NCI-H2196 treated with DMSO at 0.1 percent for 48 hours (cell line): ENCODE data around the gene TBP.
"Not testable (repeated sequence)": the region's sequence is repeated elsewhere in the genome, so short reads cannot be mapped to it uniquely, and the experiment has no call there.

Source experiments
- DNase-seq: peaks from one replicate; lab custom pipeline; 2025; ENCODE audit not compliant: unreplicated experiment; lab: John Stamatoyannopoulos, UW

Gene TBP

DNA sequence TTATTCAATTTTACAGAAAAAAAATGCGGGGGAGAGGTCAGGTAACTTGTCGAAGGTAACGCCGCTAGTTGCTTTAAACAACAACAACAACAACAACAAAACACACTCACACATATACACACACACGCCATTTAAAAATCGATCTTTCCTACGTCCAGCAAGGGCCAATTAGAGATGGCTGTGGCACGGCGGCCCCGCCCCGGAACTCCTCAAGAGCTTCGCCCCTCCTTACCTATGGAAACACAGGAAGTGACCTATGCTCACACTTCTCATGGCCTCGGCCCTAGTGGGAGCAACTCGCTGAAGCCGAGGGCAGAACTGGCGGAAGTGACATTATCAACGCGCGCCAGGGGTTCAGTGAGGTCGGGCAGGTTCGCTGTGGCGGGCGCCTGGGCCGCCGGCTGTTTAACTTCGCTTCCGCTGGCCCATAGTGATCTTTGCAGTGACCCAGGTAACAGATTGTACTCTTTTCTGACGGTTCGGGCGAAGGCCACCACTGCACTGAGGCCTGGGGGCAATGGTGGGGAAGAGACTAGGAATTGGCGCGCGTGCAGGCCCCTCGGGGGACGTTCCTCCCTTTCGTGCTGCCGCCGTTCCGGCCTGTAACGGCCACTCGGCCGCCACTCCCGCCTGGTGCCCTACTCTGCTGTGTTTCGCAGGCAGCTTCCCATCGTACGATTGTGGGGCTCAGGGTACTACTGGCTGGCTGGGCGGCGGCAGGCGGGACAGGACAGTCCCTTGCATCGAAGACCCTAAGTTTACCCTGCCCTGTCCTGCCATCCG lies at the start of gene TBP:
Gene TBP, plus strand, starts transcription at position 357 of the 783 bp plus-strand sequence. CDS start 2,661 bp downstream, outside the sequence.
- peak; percentile 79 for DNase-seq

DNA sequence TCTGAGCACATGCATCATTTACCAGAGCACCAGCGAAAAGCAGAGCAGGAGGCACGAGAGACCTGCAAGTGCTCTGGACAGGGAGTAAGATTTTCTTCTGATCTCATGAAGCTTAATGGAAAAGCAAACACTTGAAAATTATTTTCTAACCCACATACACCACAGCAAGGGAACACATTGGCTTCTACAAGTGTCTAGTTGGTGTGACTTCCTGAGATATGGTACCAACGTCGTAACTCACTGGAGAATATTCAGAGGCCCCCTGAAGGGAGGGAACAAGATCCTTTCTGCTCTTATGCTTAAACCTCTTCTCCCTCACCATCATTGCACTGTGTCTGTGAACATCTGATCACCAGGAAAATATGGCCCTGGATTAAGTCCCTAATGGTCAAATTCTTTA lies 49.7 kb upstream of the TBP start:
- no peak for DNase-seq

DNA sequence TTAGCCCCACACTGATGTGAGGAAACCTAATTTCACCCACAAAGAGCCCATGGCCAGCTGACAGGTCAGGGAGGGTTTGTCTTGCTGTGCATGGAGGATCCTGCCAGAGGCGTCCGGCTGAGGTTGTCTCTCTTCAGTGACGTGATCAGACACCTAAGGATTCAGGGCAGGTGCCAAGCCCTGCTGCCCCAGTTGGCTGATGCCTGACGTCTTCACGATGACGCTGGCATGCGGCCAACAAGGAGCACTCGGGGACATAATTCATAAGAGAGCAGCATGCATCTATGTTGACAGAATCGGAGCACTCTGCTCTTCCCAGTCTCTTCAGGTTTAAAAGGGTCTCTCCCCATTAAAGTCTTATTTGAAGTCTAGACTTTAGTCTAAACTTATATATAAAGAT lies 48.9 kb upstream of the TBP start:
- no peak for DNase-seq

DNA sequence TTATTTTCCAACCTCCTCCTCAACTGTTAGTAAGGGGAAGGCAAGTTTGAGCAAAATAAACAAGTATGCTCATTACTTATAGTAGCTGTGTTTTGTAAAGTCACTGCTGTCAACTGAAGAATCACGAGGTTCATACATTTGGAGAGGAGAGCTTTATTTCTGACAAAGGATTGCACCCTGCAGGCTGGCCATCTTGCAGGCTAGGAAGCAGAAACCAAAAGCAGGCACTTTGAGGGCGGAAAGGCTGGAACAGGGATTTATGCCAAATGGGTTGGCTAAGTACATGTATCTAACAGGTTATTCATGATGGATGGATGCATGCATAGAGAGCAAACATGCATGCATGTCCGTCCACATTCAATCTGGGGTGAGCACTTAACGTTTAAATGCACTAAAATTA lies 47.7 kb upstream of the TBP start:
- DNase-seq: no peak

DNA sequence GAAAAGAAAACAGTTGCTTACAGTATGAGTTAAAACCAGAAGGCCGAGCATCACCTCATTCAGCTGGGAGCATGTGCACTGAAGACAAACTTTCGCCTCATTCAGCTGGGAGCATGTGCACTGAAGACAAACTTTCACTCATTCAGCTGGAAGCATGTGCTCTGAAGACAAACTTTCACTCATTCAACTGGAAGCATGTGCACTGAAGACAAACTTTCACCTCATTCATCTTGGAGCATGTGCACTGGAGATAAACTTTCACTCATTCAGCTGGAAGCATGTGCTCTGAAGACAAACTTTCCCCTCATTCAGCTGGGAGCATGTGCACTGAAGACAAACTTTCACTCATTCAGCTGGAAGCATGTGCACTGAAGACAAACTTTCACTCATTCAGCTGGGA lies 46.4 kb upstream of the TBP start:
- DNase-seq: not testable (repeated sequence)

DNA sequence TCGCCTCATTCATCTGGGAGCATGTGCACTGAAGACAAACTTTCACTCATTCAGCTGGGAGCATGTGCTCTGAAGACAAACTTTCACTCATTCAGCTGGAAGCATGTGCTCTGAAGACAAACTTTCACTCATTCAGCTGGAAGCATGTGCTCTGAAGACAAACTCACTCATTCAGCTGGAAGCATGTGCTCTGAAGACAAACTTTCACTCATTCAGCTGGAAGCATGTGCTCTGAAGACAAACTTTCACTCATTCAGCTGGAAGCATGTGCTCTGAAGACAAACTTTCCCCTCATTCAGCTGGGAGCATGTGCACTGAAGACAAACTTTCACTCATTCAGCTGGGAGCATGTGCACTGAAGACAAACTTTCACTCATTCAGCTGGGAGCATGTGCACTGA lies 45.9 kb upstream of the TBP start:
- not testable (repeated sequence) for DNase-seq

DNA sequence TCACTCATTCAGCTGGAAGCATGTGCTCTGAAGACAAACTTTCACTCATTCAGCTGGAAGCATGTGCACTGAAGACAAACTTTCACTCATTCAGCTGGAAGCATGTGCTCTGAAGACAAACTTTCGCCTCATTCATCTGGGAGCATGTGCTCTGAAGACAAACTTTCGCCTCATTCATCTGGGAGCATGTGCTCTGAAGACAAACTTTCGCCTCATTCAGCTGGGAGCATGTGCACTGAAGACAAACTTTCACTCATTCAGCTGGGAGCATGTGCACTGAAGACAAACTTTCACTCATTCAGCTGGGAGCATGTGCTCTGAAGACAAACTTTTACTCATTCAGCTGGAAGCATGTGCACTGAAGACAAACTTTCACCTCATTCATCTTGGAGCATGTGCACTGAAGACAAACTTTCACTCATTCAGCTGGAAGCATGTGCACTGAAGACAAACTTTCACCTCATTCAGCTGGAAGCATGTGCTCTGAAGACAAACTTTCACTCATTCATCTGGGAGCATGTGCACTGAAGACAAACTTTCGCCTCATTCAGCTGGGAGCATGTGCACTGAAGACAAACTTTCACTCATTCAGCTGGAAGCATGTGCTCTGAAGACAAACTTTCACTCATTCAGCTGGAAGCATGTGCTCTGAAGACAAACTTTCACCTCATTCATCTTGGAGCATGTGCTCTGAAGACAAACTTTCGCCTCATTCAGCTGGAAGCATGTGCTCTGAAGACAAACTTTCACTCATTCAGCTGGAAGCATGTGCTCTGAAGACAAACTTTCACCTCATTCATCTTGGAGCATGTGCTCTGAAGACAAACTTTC lies 45.1 kb upstream of the TBP start:
- DNase-seq: not testable (repeated sequence)

DNA sequence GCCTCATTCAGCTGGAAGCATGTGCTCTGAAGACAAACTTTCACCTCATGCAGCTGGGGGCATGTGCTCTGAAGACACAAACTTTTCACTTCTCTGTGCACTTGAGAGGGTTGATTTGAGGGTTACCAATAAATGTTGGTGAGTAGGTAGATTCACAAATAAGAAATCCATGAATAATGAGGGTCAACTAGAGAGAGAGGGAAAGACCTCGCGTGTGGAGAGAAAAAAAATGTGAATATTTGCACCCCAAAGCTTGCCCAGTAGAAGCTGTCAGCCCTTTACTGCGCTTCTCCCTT lies 44.5 kb upstream of the TBP start:
- no peak for DNase-seq

DNA sequence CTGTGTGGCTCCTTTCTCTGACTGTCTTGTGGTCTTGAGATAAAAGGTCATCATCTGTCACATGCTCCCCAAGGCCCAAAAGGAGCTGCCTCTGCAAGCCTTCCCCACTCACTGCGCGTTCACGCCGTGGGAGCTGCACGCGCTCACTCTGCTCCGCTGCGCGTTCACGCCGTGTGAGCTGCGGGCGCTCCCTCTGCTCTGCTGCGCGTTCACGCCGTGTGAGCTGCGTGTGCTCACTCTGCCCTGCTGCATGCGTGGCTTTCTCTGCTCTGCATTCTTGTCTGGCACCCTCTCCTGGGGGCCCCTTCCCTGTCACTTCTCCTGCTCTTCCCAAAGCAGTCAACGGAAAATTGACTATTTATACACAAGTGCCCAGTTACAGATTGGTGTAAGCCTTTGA lies 43.5 kb upstream of the TBP start:
- DNase-seq: no peak

DNA sequence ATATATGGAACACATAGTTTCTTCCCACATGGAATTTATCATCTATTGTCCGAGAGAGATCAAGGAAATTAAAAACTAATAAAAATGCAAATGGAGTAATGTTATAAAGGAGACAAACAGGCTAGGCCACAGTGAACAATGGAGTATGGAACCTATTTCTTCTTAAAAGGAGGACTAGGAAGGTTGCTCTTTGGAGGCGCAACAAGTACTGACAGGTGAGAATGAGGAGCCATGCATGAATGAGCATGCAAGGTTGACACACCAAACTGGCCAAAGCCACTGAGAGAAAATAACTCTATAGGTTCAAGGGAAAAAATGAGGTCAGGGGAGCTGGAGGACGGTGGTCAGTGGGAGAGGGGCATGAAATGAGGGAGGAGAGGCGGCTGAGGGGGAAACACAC lies 41.9 kb upstream of the TBP start:
- DNase-seq: no peak

DNA sequence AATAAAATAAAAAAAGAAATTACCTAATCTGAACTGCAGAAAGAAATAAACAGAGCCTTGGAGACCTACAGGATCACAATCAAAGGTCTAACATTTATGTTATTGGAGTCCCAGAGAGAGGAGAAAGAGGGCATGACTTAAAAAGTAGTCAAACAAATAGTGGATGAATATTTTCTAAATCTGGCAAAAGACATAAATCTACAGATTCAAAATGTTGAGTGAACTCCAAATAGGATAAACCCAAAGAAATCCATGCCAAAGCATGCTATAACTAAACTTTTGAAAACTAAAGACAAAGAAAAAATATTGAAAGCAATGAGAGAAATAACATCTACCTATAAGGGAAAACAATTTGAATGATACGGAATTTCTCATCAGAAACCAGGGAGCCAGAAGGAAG lies 39.3 kb upstream of the TBP start:
- DNase-seq: no peak

DNA sequence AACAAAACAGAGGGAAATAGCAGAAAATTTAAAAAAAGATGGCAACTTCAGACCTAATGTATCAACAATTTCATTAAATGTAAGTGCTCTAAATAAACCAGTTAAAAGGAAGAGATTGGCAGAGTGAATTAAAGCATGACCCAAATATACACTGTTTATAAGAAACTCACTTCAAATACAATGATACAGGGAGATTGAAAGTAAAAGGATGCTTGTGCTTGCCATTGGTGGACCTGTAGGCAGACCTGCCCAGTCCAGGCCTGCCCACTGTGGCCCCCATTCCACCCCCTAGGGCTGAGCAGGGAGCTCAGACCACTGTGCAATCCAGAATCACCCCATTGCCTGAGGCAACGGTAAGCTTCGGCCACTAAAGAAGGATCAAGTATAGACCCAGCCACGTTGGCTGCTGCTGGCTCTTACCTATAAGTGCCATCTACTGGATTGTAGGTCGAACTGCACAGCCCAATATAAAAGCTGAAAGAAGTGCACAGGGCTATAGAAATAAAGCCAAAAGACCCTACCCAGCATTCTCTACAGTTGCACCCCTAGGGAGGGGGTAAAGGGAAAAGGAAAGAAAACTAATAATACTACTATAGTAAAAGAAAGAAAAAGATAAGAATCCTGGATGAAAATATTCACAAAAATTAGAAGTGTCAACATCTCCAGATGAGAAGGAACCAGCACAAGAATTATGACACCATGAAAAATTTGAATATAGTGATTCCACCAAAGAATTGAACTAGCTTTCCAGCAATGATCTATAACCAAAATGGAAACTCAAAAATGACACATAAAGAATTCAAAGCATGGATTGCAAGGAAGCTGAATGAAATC lies 37.2 kb upstream of the TBP start:
- DNase-seq: peak; percentile 31

DNA sequence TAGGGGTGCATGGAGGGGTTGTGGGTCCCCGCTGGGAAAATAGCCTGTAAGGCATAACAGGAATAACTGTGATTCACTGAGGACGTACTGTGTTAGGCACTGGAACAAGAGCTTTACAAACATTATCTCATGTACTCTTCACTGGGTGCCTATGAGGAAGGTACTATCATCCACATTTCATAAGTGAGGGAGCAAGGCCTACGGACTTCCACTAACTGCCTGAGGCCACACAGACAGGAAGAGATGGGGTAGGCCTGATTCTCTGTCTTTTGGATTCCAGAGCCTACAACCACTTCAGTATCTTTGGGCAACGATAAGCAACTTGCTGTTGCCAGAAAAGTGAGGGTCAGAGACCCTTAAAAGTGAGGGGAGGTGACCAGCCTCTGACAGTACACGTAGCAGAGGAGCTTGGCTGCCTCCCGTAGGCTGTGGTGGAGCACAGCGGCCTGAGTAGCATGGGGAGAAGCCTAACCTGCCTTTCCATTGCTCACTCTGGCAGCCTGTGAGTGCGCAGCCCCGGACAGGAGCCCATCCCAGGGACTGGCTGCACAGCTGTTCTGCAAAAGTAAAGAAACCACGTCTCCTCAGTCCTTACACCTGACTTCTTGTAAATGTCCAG lies 31.5 kb upstream of the TBP start:
- no peak for DNase-seq

DNA sequence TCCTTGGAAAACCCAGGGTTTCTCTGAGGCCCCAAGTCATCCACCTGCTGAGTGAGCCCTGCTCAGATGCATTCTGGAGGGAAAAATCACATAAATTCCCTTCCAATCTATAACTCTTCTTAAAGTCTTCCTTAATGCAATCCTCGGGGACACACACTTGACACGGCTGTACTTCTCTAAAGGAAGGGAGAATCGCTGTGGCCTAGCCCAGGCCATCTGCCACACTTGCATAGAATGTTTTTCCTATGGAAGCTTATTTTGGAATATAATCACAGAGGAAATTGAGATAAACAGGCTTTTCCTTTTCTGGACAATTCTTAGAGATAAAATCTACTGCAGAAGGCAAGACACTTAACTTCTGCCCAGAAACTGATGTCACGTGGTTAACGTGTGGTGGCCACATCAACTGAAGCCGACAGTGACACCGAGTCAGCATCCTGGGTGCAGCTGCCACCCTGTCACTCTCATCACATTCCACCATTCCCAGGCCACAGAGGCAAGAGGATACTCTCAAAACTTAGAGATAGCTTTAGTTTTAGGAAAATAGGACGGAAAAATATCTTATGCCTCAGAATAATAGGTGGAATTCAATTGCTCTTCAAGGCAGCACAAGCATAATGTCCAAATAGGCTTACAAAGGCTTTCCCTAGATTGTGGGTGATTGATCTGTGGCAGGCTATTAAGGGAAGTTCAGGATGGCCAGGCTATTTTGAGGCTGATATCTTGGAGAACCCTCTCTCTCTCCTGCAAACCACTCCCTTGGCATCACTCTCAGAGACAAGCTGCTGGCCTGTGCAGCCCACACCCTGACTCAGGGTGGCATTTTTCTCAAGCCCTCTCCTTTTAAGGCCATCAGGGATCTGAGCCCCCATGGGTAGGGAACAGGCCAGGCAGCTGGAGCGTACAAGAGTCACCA lies 30.7 kb upstream of the TBP start:
- no peak for DNase-seq

DNA sequence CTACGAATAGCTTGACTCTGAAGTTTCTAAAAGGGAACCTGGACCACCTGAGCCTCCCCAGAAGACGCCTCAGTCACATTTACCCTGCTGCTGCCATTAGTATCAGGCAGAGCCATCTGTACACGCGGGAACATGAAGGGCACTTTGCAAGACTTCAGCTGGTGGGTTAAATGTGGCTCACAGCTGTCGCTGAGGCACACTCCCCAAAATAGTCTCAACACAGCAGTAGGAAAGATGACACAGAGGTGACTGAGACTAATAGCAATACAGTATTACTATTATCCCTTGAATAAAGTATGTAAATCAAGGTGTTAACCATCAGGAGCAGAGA lies 30.0 kb upstream of the TBP start:
- DNase-seq: no peak

DNA sequence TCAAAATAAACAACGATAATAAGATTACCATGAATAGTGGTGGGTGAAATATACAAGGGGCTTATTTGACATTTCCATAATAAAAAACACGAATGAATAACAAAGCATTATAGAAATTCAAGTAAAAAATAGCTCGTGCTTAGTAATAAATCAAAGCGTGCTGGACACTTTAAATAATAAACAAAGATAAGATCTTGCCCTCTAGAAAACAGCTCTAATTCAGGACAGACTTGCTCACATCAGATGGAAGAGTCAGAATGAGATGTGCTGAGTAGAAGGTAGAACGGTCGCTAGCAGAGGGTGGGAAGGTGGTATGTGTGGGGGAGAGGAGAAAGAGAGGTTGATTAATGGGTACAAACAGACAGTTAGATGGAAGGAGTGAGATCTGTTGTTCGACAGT lies 28.4 kb upstream of the TBP start:
- no peak for DNase-seq

DNA sequence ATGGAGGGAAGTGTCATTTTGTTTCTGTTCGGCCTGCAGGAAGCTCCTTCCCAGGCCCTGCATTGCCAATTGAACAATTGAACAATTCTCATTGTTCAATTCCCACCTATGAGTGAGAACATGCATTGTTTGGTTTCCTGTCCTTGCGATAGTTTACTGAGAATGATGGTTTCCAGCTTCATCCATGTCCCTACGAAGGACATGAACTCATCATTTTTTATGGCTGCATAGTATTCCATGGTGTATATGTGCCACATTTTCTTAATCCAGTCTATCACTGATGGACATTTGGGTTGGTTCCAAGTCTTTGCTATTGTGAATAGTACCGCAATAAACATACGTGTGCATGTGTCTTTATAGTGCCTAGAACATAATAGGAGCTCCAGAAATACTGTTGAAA lies 26.2 kb upstream of the TBP start:
- DNase-seq: not testable (repeated sequence)

DNA sequence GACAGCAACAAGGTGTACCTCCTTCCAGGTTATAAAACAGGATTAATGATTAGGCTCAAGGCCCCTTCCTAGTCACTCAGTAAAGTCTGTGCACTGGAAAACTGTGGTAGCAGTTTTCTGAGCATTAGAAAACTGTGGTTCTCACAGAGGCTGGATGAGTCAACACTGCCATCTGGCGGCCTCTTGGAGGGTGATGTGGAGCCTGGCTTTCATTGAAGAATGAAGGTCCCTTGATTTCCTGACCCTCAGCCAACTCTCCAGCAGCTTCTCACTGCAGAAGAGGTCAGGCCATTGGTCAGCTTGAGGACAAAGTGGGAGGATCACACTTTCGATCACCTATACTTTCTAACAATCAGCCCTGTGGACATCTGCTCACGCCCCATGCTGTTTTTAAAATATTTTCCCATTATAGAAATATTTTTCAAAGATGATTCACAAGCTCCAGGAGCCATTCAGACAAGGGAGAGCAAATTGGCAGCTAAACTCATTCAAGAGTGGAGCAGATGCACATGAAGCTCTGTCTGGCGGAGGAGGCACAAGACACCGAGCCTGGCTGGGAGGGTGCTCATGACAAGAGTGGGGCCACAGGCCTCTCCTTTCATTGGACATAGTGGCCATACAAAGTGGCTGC lies 24.2 kb upstream of the TBP start:
- DNase-seq: peak; percentile 34

DNA sequence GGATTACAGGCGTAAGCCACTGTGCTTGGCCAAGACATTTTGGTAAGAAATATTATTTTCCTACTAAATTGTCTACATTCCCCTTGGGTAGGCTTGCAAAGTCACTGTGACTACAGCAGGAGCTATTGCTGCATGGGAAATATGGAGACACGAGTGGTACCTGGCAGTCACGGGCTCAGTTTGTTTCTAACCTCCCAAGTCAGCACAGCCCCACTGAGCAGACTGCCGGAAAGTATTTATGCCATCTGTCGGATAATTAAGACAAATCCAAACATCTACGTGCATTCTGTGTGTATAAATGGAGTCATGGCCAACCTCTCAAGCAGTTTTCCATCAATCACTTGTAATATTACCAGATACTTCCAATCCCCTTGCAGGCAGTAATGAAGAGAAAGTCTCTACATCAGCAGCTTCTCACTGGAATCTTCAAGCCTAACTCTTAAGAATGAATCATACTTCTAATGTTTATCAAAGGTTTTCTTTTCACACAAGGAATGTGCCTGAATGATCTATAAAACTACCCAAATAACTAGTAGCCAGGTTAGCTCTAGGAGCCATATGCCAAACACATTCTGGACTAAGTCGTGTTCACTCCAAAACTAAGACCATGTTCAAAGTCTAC lies 21.2 kb upstream of the TBP start:
- DNase-seq: no peak
